ENCODE results near the gene DNAH14.

Gene DNAH14

GRCh38 chr1:225338545-225338944 lies 409.1 kb downstream of the DNAH14 start:
- Histone ChIP-seq H3K4me3 (no peak overlapping the region), H3K27ac (no peak overlapping the region)
- no peak for TF ChIP-seq CTCF (IDR thresholded peaks at IDR 0.05)
- DNase-seq (ENCODE audit: low spot score) = no peak

GRCh38 chr1:225341642-225342041 lies 412.2 kb downstream of the DNAH14 start:
- H3K27ac ChIP-seq = no peak overlapping the region
- H3K4me3 ChIP-seq = no peak overlapping the region
- no peak for DNase-seq (ENCODE audit: low spot score)
- no peak for TF ChIP-seq CTCF (IDR thresholded peaks at IDR 0.05)

- Histone ChIP-seq H3K4me3 (no peak overlapping the region), H3K27ac (no peak overlapping the region)
- no peak for DNase-seq (ENCODE audit: low spot score)
- no peak for TF ChIP-seq CTCF (IDR thresholded peaks at IDR 0.05)
Measured at GRCh38 chr1:225342695-225343094, 413.2 kb downstream of the DNAH14 start.

GRCh38 chr1:225343618-225344017 lies 414.1 kb downstream of the DNAH14 start:
- H3K27ac ChIP-seq = no peak overlapping the region
- no peak overlapping the region for H3K4me3 ChIP-seq
- no peak for TF ChIP-seq CTCF (IDR thresholded peaks at IDR 0.05)
- DNase-seq (ENCODE audit: low spot score) = no peak

GRCh38 chr1:225347123-225347683 lies 417.7 kb downstream of the DNAH14 start:
- no peak overlapping the region for H3K27ac ChIP-seq
- no peak overlapping the region for H3K4me3 ChIP-seq
- no peak for TF ChIP-seq CTCF (IDR thresholded peaks at IDR 0.05)
- no peak for DNase-seq (ENCODE audit: low spot score)

GRCh38 chr1:225348400-225348799 lies 418.9 kb downstream of the DNAH14 start:
- Histone ChIP-seq H3K27ac (no peak overlapping the region), H3K4me3 (no peak overlapping the region)
- no peak for TF ChIP-seq CTCF (IDR thresholded peaks at IDR 0.05)
- no peak for DNase-seq (ENCODE audit: low spot score)

- no peak for DNase-seq (ENCODE audit: low spot score)
- Histone ChIP-seq H3K27ac (no peak overlapping the region), H3K4me3 (no peak overlapping the region)
- TF ChIP-seq CTCF (IDR thresholded peaks at IDR 0.05) = no peak
Measured at GRCh38 chr1:225349826-225350225, 420.4 kb downstream of the DNAH14 start.
